Measurements from ENCODE around the gene DES.

DES gene

DNA sequence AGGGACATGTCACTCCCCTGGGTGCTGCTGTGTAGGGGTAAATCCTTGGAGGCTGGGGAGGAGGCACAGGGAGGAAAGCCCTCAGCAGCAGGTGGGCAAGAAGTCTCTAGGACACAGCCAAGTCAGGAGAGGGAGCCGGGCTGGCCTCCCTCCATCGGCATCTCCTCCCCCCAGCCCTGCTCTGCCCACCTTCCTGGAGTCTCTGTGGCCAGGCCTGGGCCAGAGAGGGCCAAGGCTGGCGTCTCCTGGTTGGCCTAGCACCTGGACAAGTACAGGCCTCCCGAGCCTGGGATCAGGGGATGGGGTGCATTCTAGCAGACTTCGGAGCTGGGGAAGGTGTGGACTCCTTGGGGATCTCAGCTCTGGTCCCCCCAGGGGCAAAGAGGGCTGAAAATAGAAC, 18.3 kb downstream of the DES start:
- no peaks in the 10 kb centered on the region for H3K9me3 ChIP-seq (ENCODE audit: control insufficient read depth, low read length)
- H3K9ac ChIP-seq (ENCODE audit: low read length), result no peak overlapping the region
- H3K27me3 ChIP-seq (ENCODE audit: control insufficient read depth, insufficient read depth, low read length), result peaks cover 56% of the 10 kb centered on the region
- no peak overlapping the region for H3K4me3 ChIP-seq (ENCODE audit: low read length)
- no peaks in the 10 kb centered on the region for H3K36me3 ChIP-seq (ENCODE audit: control insufficient read depth, insufficient read depth, low read length)
- H3K4me1 ChIP-seq (ENCODE audit: control insufficient read depth, insufficient read depth, low read length), result peaks cover 8% of the 10 kb centered on the region

DNA sequence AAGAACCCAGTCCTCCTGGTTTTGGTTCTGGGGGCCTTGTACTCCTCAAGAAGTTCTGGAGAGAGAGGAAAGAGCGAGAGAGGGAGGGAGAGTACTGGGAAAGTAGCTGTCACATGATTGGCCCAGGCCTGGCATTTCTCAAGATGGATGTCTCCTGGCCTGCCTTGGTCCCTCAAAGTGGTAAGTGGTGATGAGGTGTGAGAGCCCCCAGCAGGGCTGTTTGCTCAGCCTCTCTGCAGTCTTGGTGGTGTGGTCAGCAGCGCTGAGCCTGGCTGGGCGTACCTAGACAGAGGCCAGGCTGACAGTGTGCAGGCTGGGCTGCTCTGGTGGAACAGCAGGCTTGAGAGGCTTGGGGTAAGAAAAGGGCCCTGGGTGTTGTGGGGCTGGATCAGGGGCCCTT, 19.0 kb downstream of the DES start:
- Histone ChIP-seq H3K36me3 (ENCODE audit: control insufficient read depth, insufficient read depth, low read length) (no peaks in the 10 kb centered on the region), H3K4me3 (ENCODE audit: low read length) (no peak overlapping the region), H3K9ac (ENCODE audit: low read length) (no peak overlapping the region), H3K4me1 (ENCODE audit: control insufficient read depth, insufficient read depth, low read length) (peaks cover 9% of the 10 kb centered on the region), H3K9me3 (ENCODE audit: control insufficient read depth, low read length) (no peaks in the 10 kb centered on the region), H3K27me3 (ENCODE audit: control insufficient read depth, insufficient read depth, low read length) (peaks cover 59% of the 10 kb centered on the region)

- peaks cover 65% of the 10 kb centered on the region for H3K27me3 ChIP-seq (ENCODE audit: control insufficient read depth, insufficient read depth, low read length)
- no peaks in the 10 kb centered on the region for H3K36me3 ChIP-seq (ENCODE audit: control insufficient read depth, insufficient read depth, low read length)
- no peak overlapping the region for H3K4me3 ChIP-seq (ENCODE audit: low read length)
- H3K9ac ChIP-seq (ENCODE audit: low read length), result no peak overlapping the region
- peaks cover 9% of the 10 kb centered on the region for H3K4me1 ChIP-seq (ENCODE audit: control insufficient read depth, insufficient read depth, low read length)
- H3K9me3 ChIP-seq (ENCODE audit: control insufficient read depth, low read length), result no peaks in the 10 kb centered on the region
These were observed 19.6 kb downstream of the DES start for GRCh38 chr2:219437690-219438206.

GRCh38 chr2:219438453-219438852, 20.3 kb downstream of the DES start:
- Histone ChIP-seq H3K4me1 (ENCODE audit: control insufficient read depth, insufficient read depth, low read length) (peaks cover 9% of the 10 kb centered on the region), H3K36me3 (ENCODE audit: control insufficient read depth, insufficient read depth, low read length) (no peaks in the 10 kb centered on the region), H3K4me3 (ENCODE audit: low read length) (no peak overlapping the region), H3K27me3 (ENCODE audit: control insufficient read depth, insufficient read depth, low read length) (peaks cover 72% of the 10 kb centered on the region), H3K9me3 (ENCODE audit: control insufficient read depth, low read length) (no peaks in the 10 kb centered on the region), H3K9ac (ENCODE audit: low read length) (no peak overlapping the region)

GRCh38 chr2:219439506-219439905, 21.3 kb downstream of the DES start:
- Histone ChIP-seq H3K9ac (ENCODE audit: low read length) (no peak overlapping the region), H3K36me3 (ENCODE audit: control insufficient read depth, insufficient read depth, low read length) (no peaks in the 10 kb centered on the region), H3K4me3 (ENCODE audit: low read length) (no peak overlapping the region), H3K27me3 (ENCODE audit: control insufficient read depth, insufficient read depth, low read length) (peaks cover 69% of the 10 kb centered on the region), H3K9me3 (ENCODE audit: control insufficient read depth, low read length) (no peaks in the 10 kb centered on the region), H3K4me1 (ENCODE audit: control insufficient read depth, insufficient read depth, low read length) (peaks cover 9% of the 10 kb centered on the region)

- Histone ChIP-seq H3K36me3 (ENCODE audit: control insufficient read depth, insufficient read depth, low read length) (no peaks in the 10 kb centered on the region), H3K9ac (ENCODE audit: low read length) (no peak overlapping the region), H3K27me3 (ENCODE audit: control insufficient read depth, insufficient read depth, low read length) (peaks cover 62% of the 10 kb centered on the region), H3K9me3 (ENCODE audit: control insufficient read depth, low read length) (no peaks in the 10 kb centered on the region), H3K4me3 (ENCODE audit: low read length) (no peak overlapping the region), H3K4me1 (ENCODE audit: control insufficient read depth, insufficient read depth, low read length) (peaks cover 5% of the 10 kb centered on the region)
These were observed 22.4 kb downstream of the DES start for GRCh38 chr2:219440388-219441256.

DNA sequence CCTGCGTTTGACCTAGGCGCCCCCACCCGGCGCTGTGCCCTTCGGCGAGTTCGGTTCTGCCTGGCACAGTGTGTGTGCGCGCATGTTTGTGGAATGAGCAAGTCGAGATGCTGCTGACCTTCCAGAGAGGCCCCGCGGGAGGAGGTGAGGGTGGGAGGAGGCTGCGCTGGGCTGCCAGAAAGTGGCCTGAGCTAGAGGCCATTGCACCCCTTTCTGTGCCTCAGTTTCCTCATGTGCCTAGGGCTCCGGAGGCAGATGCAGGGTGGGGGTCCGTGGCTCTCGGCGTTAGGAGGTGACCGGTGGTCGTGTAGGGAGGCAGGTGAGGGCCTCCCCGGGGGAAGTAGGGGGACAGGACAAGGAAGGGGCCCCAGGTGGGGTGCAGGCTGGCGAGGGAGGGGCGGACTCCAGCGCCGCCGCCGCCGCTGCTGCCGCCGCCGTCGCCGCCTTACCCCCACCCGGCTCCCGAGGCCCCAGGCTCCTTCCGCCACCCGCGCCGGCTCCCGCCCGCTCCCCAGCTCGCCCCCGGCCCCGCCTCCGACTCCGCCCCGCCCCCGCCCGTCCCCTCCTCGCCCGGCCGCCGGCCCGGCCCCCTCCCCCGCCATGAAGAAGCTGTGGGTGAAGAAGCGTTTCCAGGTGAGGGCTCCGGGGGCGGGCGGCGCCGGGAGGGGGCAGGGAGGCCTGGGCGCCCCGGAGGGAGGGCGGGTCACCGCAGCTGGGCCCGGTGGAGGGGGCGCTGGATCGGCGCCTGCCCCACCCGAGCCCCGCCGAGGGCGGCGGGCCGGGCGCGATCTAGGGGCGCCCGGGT, 23.5 kb downstream of the DES start:
- Histone ChIP-seq H3K9ac (ENCODE audit: low read length) (no peak overlapping the region), H3K36me3 (ENCODE audit: control insufficient read depth, insufficient read depth, low read length) (no peaks in the 10 kb centered on the region), H3K4me1 (ENCODE audit: control insufficient read depth, insufficient read depth, low read length) (peaks cover 5% of the 10 kb centered on the region), H3K4me3 (ENCODE audit: low read length) (no peak overlapping the region), H3K27me3 (ENCODE audit: control insufficient read depth, insufficient read depth, low read length) (peaks cover 59% of the 10 kb centered on the region), H3K9me3 (ENCODE audit: control insufficient read depth, low read length) (no peaks in the 10 kb centered on the region)

GRCh38 chr2:219442256-219443015, 24.3 kb downstream of the DES start:
- Histone ChIP-seq H3K36me3 (ENCODE audit: control insufficient read depth, insufficient read depth, low read length) (no peaks in the 10 kb centered on the region), H3K9me3 (ENCODE audit: control insufficient read depth, low read length) (no peaks in the 10 kb centered on the region), H3K27me3 (ENCODE audit: control insufficient read depth, insufficient read depth, low read length) (peaks cover 62% of the 10 kb centered on the region), H3K9ac (ENCODE audit: low read length) (no peak overlapping the region), H3K4me1 (ENCODE audit: control insufficient read depth, insufficient read depth, low read length) (peaks cover 5% of the 10 kb centered on the region), H3K4me3 (ENCODE audit: low read length) (no peak overlapping the region)

DNA sequence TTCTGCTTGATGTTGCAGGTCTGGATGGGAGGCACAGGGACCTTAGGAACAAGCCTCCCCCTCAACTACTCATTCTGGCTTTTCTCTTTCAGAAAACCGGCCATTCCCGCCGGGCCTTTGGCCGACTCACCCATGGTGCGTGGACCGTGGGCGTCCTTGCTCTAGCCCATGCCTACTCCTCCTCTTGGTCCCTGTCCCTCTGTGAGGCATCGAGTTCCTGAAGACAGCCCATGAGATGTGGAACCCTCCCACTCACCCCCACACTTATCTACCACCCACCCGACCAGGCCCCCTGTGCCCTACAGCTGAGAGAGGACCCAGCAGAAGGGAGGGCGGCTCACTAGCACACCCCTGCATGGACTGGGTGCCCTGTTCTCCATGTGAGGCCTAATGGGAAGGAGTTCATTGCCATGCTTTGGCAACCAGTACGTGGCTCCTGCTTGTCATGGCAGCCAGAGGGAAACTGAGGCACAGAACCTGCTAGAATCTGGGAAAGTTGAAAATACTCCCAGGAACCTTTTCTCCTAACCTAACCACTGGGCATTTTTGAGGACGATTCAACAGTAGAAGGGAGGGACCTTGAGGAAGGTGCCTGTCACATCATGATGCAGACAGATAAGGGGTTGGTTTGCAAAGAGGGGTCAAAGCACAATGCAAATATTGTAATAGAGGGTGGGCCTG, 25.0 kb downstream of the DES start:
- Histone ChIP-seq H3K9me3 (ENCODE audit: control insufficient read depth, low read length) (no peaks in the 10 kb centered on the region), H3K36me3 (ENCODE audit: control insufficient read depth, insufficient read depth, low read length) (no peaks in the 10 kb centered on the region), H3K27me3 (ENCODE audit: control insufficient read depth, insufficient read depth, low read length) (peaks cover 64% of the 10 kb centered on the region), H3K4me3 (ENCODE audit: low read length) (no peak overlapping the region), H3K4me1 (ENCODE audit: control insufficient read depth, insufficient read depth, low read length) (peaks cover 5% of the 10 kb centered on the region), H3K9ac (ENCODE audit: low read length) (no peak overlapping the region)

- Histone ChIP-seq H3K9me3 (ENCODE audit: control insufficient read depth, low read length) (no peaks in the 10 kb centered on the region), H3K27me3 (ENCODE audit: control insufficient read depth, insufficient read depth, low read length) (peaks cover 67% of the 10 kb centered on the region), H3K4me3 (ENCODE audit: low read length) (no peak overlapping the region), H3K9ac (ENCODE audit: low read length) (no peak overlapping the region), H3K4me1 (ENCODE audit: control insufficient read depth, insufficient read depth, low read length) (peaks cover 5% of the 10 kb centered on the region), H3K36me3 (ENCODE audit: control insufficient read depth, insufficient read depth, low read length) (no peaks in the 10 kb centered on the region)
These were observed 25.5 kb downstream of the DES start for GRCh38 chr2:219443697-219444023.

- Histone ChIP-seq H3K36me3 (ENCODE audit: control insufficient read depth, insufficient read depth, low read length) (no peaks in the 10 kb centered on the region), H3K9me3 (ENCODE audit: control insufficient read depth, low read length) (no peaks in the 10 kb centered on the region), H3K27me3 (ENCODE audit: control insufficient read depth, insufficient read depth, low read length) (peaks cover 75% of the 10 kb centered on the region), H3K4me1 (ENCODE audit: control insufficient read depth, insufficient read depth, low read length) (peaks cover 5% of the 10 kb centered on the region), H3K9ac (ENCODE audit: low read length) (no peak overlapping the region), H3K4me3 (ENCODE audit: low read length) (no peak overlapping the region)
These were observed 26.5 kb downstream of the DES start for GRCh38 chr2:219444566-219445091.
